ENCODE measurements around the gene PRKN.

PRKN gene

DNA sequence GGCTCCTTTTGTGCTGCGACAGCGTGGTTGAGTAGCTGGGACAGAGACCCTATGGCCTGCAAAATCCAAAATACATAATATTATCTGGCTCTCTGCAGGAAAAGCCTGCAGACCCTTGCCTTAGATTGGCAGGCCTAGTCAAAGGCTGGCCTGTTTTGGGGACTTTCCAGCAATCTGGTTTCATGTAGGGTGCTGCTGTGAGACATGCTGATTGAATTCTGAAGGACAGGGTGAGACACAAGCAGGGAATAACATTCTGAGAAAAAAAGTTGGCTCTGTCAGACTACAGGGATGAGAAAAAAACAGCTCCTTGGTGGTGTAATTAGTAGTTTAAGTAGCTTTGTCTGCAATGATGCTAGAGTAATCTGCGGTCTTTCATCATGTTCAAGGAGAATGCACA lies 1051.0 kb downstream of the PRKN start:
- DNase-seq: no peak

DNA sequence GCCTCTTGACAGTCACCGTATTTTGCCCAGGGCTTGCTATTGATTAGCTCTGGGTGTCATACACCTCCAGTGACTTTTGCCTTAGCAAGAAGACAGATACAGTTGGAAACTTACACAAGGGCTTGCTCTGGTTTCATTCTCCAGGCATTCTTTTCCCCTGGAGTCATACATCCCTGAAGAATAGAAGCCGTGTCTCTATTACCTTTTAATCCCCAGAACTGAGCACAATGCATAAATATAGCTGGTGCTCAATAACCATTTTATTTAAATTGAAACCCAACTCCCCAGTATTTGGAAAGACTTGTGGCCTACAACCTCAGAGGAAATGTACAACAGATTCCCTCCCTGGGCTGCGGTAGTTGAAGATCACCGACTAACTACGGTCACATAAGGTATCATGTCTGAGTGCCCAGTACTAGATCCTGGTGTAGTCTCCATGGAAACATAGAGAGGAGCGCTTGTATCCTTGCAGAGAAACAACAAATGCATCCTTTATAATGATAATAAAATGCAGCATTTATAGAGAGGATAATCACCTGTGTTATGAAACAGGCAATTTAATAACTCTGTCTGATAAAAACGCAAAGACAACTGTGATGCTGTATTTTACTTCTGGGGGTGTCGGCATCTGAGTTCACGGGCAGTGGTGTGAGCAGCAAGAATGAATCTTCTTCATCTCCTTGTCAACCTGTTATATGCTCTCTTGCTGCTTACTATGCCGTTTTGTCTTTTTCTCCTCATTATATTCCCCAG lies 1052.5 kb downstream of the PRKN start:
- DNase-seq: no peak

DNA sequence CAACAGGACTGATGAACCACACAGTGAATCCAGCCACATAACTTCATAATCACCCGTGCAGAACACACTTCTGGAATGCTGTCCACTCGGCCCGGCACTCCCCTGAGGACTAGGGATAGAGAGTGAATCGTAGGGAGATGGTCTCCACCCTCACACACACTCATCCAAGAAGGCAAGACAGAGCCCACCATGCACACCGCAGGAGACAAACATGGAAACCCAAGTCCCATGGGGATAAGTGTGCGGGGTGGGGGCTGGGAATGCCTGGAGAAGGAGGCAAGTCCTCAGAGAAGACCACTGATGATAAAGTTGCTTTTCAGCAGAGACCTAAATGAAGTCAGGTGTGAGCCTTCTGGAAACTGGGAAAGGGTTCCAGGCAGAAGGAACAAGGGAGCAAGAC lies 1054.5 kb downstream of the PRKN start:
- DNase-seq: no peak

DNA sequence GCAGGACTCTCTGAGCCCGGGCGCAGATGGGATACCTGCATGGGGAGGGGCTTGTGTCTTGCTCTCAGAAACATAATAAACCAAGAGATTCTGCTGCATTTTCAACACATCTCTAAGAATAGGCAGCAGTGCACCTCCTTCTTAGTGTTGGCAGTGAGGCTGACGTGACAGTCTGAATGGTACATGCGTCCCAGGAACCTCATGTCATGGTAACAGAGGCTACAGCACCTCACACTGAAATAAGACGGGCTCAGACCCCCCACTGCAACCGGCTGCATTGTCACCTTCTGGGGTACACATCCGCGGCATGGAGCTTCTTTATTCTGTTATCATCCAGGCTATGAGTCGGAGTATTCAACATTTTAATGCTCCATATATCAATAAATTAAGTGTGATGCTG lies 1056.4 kb downstream of the PRKN start:
- no peak for DNase-seq

DNA sequence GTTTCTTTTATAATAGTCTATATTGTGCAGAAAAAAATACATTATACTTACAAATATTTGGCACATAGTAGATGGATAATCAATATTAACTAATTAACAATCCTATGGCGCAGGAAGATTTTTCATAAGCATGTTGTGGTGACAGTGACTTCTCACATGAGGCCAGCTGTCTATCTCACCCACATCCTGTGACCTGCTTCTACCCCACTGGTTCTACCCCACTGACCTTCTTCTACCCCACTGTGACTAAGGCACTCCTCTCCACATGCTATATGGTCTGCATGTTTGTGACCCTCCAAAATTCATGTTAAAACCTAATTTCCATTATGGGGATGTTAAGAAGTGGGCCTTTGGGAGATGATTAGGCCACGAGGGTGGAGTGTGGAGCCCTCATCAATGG lies 1058.9 kb downstream of the PRKN start:
- no peak for DNase-seq

DNA sequence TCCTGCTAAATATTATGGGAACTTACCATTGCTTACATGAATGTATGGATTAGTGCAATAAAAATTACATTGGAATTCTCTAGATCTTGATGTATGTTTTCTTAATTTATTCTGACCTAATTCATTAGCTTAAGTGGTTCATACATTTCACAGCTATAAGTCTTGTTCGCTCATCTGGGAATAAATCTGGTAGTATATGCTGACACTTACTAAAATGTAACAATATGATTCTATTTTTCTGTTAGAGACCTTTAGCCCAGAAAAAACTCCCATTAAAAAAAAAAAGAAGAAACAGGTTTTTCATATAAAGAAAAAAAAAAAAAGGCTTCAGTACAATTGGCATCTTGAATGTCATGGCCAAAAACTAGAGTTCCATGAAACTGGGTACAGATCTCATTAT lies 1059.6 kb downstream of the PRKN start:
- DNase-seq: no peak

DNA sequence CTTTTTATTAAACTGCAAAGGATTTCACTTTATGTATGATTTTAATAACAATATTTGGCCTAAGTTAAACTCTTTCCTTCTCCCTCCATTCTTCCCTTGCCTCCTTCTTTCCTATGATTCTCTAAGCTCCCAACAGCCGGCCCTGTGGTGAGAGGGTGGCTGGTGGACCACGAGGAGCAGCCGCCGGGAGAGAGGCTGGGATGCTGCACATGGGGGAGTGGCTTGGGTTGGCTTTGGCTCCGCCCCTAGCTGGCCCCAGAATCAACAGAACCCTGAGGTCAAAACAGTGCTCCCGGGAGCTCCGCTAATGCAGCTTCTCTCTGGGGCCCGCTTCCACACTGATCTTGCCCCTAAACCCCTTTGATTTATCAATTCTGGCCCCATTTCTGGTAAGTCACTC lies 1063.9 kb downstream of the PRKN start:
- no peak for DNase-seq

DNA sequence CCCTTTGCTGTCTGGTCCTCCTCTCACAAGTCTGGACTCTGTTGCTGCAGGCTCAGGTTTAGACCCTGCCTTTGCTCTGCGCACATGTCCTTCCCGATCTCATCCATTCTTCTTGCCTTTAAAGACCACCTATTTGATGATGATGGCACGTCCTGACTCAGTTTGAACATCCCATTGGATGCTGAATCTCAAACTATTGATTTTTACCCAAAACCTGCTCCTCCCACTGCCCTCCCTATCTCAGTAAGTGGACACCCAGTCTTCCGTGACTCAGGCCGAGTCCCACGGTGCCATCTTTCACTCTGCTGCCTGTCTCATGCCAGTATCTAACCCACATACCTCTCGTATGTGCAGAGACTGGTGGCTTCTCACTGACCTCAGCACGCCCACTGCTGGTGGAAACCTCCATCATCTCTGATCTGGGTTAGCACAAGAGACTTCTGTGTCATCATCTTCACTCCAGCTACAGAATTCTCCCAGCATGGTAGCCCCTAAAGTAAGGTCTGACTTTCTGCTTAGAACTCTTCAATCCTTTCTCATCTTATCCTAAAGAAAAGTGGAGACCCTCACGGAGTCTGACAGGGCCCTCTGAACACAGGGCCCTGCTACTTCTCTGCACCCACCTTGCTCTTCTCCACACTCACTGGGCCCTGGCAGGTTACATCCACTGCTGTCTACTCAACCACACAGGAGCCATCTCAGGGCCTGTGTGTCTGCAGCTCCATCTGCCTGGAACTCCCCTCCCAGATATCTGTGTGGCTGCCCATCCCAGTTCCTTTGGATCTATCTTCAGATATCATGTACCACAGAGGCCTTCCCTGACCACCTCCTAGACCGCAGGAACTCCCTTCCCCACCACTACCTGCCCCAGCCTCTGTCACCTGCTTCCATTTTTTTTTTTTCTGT lies 1066.6 kb downstream of the PRKN start:
- DNase-seq: no peak

DNA sequence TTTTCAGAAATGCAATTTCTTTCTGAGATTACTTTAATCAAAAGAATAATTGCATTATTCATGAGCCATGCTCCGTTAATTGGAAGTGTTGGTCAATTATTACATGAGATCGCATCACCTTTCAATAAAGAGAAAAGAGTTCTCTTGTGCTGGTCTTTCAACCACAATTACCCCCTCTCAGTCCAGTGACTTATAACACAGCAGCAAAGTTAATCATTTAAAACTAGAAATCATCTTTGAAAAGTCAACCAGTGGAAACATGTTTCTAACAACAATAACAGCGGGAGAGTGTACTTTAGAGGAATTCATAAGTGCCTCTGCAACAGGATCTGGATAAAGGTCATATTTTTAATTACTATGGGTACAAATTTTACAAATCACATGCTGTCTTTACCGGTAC lies 1069.4 kb downstream of the PRKN start:
- no peak for DNase-seq

DNA sequence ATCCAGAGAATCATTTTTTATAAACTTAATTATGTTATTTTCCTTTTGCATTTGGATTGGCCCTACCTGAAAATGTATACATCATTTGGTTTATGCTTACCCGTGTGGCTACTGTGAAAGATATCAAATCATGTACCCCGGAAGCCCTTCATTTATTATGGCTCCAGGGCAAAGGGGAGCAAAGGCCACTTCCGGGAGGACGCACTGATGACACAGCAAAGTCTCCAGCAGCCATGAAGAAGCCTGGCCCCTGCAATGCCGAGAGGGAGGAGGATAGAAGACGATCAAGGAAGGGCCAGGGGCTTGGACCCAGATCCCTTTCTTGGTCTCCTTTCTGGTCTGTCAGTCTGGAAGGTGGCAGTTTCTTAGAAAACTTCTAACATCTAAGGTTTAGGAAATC lies 1073.4 kb downstream of the PRKN start:
- DNase-seq: no peak

DNA sequence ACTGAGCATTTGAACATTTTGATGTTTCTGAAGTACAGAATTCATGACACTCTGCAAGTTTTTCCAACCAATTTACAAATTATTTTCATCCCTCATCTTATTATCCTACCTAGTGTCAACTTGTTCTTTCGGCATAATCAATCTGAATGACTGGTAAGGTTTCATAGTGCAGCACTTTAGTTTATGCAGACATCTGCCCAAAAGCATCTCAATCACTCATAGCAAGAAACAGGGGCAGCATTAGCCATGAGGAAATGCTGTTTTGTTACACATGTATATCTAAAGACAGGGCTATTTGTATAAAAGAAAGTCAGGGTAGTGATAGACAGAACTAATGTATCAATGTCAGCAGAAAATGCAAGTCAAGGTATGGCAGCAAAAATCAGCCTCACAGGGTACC lies 1075.6 kb downstream of the PRKN start:
- DNase-seq: no peak

DNA sequence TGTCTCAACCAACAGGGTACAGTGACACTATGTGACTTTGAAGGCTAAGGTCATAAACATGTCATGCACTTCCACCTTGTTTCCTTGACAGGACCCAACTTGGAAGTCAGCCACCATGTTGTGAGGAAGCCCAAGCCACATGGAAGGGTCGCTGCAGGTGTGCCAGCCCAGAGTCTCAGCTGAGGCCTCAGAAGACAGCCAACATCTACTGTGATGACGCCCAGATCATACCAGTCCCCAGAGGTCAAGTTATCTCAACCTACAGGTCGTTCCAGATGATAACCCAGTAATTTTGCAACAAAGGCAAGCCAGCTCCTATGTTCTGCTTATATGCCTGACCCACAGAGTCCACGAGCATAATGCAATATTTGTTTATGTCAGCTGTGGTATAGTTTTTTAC lies 1077.7 kb downstream of the PRKN start:
- DNase-seq: no peak

DNA sequence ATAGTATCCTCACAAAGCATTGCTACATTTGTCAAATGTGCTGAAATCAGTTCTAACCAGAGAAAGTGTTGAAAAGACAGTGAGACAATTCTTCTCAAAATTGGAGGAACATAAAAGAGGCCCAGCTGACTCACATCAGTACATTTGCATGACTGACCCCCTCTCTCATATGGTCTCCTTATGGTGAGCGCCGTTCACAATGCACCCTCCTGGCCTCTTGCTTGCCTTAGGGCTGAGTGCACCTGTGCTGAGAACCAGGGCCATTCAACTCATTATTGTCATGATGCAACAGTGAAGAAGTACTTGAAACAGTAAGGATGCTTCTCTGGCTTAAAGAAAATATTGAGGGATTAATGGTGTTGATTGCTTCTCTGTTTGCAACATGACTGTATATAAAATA lies 1078.5 kb downstream of the PRKN start:
- no peak for DNase-seq

DNA sequence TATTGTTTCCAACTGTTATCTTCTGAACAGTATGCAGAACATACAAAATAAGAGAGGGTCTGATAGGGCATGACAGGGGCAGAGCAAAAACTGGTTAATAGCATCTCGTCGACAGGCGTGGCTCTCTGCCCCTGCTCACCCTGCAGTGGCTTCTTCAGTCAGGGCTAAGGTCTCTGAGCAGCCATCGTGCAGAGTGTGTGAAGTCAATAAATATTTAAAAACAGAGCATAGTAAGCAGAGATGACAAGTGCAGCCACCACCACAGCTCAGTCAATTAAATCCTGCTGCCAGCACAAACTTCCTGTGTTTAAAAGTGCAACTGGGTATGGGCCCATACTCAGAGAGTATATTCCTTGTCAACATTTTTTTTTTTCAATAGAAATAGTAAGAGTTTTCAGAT lies 1080.3 kb downstream of the PRKN start:
- DNase-seq: no peak

DNA sequence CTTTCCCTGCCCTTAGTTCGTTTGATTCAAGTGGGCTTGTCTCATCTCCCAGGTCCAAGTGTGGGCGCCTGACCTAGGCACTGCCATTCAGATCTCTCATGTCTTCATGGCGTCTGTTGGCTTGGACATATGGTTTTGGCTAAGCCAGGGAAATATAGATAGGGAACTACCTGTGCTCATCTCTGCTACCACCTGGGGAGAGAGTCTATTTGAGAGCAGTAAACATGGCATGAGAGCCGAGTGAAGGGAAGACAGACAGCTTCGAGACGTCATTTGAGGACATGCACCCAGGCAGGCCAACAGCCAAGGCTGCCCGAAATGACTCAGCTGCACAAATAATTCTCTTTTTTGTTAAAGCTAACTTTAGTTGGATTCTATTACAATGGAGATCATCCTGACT lies 1083.0 kb downstream of the PRKN start:
- DNase-seq: no peak

DNA sequence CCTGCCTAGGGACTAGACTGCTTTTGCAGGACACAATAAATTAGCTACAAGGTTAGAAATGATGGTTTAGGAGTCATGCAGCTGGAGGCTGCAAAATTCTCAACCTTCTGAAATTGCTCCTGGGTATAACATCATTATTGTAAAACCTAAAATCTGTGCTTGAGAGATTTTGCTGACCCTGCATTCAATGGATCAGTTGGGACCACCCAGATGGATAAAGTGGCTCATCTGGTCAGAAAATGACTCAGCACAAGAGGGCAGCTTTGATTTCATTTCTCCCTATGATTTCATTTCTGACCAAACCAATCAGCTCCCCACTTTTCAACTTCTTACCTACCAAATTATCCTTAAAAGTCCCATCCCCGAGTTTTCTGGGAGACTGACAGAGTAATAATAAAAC lies 1086.4 kb downstream of the PRKN start:
- no peak for DNase-seq

DNA sequence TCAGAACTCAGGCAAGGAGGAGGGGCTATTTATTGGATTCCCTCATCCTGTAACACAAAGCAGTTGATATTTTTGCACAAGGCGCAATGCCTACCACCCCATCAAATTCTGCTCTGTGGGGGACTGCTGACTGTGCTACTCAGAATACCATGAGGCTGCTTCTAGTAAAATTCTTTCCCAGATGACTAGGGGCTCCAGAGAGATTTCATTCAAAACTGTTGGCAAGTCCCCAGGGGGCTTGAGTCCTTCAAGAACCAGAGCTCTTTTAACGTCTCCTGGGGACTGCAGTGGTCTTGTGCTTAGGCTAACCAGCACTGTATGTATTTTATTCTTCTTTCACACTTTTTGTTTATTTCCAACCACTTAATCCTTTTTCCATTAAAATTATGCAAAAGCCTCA lies 1087.8 kb downstream of the PRKN start:
- DNase-seq: no peak

DNA sequence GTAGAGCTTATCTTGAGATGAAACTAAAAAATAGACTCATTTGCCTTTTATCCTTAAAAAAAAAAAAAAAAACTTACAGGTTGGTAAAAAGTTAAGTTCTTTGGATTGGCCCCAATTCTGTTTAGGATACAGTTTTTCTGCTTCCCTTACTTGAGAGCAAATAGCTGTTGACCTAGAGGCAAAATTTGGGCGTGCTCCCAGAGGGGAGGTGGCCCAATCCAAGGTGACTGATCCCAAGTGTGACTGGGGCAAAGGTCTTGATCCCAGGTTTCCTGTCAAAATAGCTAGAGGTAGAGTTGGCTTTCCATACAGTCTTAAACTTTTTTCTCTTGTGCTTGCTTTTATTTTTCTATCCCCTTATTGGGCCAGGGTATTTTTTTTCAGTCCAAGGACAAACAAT lies 1089.9 kb downstream of the PRKN start:
- DNase-seq: no peak

DNA sequence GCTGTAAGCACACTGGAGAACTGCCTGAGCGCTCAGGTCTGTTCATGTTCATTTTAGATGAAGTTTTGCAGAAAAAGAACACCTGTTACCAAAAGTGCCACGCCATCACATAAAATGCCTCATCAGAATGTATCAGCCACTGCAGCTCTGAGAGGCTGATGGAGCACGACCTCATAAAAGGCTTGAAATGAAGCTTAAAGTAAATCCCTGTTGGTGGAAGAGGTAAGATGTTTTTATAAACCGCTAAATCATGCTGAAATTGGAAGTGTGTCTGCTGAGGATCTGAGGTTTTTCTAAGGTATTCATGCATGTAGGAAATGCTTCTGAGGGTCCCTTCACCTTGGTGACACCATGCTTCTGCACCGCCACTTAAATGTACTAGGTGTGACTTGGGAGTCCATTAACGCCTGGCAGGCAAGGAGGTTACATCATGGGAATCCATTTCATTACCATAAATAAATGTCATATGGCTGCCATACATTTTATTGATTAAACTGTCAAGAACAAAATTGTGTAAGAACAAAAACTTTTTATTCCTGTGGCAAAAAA lies 1090.6 kb downstream of the PRKN start:
- no peak for DNase-seq

DNA sequence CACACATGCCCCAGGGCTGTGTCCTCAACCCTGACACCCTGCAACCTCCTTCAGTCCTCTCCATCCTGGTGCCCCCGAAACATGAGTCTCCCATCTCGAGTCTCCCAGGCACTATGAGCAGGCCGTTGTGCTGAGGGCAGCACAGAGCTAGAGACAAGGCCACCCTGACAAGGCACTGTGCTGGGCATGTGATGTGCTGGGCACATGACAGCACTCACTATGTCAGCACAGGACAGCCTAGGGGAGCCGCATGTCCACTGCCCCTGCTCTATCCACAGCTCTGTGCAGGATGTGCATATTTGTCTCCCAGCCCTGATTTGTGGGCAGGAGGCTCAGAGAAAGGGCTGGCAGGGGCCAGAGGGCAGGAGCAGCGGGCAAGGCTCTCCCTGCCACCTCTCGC lies 1091.6 kb downstream of the PRKN start:
- no peak for DNase-seq

DNA sequence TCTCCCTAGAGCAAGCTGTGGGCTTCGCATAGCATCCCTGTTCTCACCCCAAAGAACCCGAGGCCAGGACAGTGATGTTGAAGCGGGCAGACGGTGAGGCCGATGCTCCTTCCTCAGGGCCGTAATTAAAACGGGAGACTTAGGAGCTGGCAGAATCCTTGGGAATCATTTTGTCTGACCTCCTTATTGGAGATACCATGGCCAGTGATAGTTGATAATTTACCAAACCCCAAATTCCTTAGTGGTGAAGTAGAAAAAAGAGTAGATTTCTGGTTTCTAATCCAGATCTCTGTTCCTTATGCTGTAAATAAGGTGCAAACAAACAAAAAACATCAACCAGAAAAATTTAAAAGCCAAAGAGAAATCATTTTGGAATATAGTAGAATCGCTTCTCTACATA lies 1092.7 kb downstream of the PRKN start:
- DNase-seq: no peak

DNA sequence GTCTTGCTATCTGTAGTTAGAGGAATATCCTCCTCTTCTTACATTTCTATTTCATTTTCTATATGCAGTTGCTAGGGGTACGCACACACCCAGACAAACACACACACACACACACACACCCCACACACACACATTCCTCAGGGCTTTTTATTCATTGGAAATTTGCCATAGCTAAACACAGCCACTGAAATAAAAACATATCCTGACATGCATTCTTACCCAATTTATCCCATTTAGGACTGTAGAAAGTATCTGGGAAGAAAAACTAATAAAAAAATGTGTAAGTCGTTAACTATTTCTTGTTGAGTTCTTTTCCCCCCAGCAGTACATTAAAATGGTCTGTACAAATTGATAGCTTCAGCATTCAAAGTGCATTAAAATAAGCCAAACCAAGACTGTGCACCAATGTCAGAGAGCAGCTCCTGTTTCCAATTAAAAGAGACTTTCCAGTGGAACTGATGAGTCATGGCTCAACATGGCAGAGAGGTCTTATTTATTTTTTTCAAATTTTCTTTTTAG lies 1095.8 kb downstream of the PRKN start:
- DNase-seq: no peak

DNA sequence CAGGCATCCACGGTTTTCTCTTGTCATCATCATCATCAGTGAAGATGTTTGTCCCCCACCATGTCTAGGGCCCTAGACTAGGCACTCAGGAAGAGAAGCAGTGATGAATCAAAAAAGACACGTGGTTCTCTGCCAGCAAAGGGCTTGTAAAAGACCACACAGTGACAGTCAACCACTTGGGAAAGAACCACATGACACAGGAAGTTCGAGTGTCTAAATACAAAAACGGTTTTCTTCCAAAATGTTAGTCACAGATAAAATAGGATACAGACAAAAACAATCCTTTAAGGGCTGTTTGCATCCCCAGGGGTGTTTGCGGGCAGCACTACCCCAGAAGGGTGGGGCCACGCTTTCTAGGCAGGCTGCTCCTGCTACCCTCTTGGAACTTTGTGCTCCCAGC lies 1096.9 kb downstream of the PRKN start:
- DNase-seq: no peak

DNA sequence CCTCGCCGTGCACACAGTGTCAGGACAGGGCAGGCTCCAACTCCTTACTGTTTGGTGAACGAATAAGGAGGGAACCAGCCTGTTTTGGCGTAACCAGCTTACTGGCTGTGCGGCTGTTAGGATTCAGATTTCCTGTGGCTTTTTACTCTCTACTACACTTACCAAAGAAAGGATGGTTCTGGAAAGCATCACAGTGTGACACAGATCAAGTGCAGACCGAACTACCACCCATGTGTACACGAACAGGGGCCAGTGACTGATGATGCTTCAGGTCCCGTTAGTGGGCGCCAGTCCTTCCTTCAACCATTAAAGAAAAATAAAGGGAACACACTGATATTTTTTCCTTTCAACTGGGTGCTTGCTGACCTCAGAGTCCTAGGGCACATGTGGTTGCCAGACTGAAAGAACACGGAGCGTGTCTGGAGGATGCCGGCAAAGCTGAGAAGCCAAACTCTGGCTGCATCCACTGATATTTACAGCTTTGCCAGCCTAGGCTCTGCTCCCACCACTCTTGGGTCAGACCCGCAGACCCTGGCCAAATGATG lies 1101.4 kb downstream of the PRKN start:
- no peak for DNase-seq
